Esophagus mucosa (tissue), 1 donor: Measurements from ENCODE around the gene COPZ1. TPM values are rescaled to one million over a fixed set of nuclear protein-coding genes. Genes with fewer than 3 reads are reported as not detected.

ENCODE experiments used
- ATAC-seq: fragments of 200-7000 bp; cut with Tn5 transposase; one replicate; pipeline ENCODE4 v1.9.1; 2020
- total RNA-seq: library from RNA; stranded (reverse); gene quantifications from one replicate; pipeline ENCODE4 v1.2.4, GENCODE V29; 2023
- donor health status: DM: yes; HTN: yes; CAD: no.

COPZ1 gene
- total RNA-seq, 1 donor from 2014 or later = 111 TPM

GRCh38 chr12:54398995-54399793, 74.3 kb downstream of the COPZ1 start:
- ATAC-seq = peak; percentile 82

DNA sequence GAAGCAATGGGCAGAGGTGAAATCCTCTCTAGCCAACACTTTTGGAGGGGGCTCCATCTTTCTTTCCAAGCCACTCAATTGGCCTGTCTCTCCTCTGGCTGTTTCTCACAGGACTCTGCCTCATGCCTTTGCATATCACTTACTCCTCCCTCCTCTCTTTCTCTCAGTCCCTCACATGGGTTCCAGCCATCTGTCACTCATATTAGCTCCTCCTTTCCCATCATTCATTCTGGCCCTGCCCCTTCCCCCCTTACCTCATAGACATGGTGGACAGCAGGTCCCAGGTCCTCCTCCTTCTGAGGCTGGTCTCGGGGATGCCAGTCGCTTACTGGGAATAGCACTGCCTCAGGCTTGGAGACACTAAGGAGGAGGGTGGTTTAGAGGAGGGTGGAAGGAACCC, 76.2 kb downstream of the COPZ1 start:
- no peak for ATAC-seq

Other genes with a start within 250 kb of the COPZ1 start
- gene SMUG1, start 136.1 kb upstream of the COPZ1 start, total RNA-seq = 35.2 TPM
- gene CBX5, start 45.0 kb upstream of the COPZ1 start, total RNA-seq = 44.0 TPM
- 687 TPM for gene HNRNPA1, start 44.4 kb upstream of the COPZ1 start, total RNA-seq
- gene NFE2, start 24.1 kb upstream of the COPZ1 start, total RNA-seq = not detected
- gene GPR84, start 39.4 kb downstream of the COPZ1 start, total RNA-seq = 0.16 TPM
- 52.2 TPM for gene ZNF385A, start 59.6 kb downstream of the COPZ1 start, total RNA-seq
- gene ITGA5, start 94.1 kb downstream of the COPZ1 start, total RNA-seq = 12.8 TPM
- gene GTSF1, start 148.5 kb downstream of the COPZ1 start, total RNA-seq = not detected
- 2.0 TPM for gene NCKAP1L, start 172.6 kb downstream of the COPZ1 start, total RNA-seq
- gene PDE1B, start 224.5 kb downstream of the COPZ1 start, total RNA-seq = 0.80 TPM